OCI-LY3 (cell line): ENCODE results near the gene NR6A1.

Experiments used
- CTCF ChIP-seq: fragments of 200-600, 300-600 bp; sonication (generic); IDR thresholded peaks from 2 replicates; pipeline ENCODE4 v1.5.1; 2014; ENCODE audit warnings: antibody characterized with exemption, low read length, low read depth
- EZH2phosphoT487 ChIP-seq: fragments of 200-600 bp; shearing (Covaris generic); IDR thresholded peaks from 2 replicates; pipeline ENCODE4 v1.6.1; 2018; ENCODE audit warnings: antibody characterized with exemption, mixed run types, low read depth

- TF ChIP-seq CTCF (no peak), EZH2phosphoT487 (no peak)
Observed at GRCh38 chr9:124481115-124481514, 290.0 kb downstream of the NR6A1 start.
